Lower leg skin (tissue), 3 donors: Measurements from ENCODE around the gene STPG2.

ENCODE experiments used
- CTCF ChIP-seq, 3 donors: fragments of 450-650 bp; IDR thresholded peaks; one replicate each; pipeline ENCODE4 v1.5.1; 2016; ENCODE audit warnings: antibody characterized with exemption in 3 of 3, mild to moderate bottlenecking in 3 of 3, moderate library complexity in 2 of 3
- POLR2A ChIP-seq, 2 donors: fragments of 450-650 bp; IDR thresholded peaks; one replicate each; pipeline ENCODE4 v1.6.1; 2016 to 2017; ENCODE audit warnings: antibody characterized with exemption in 2 of 2, mild to moderate bottlenecking in 1 of 2, moderate library complexity in 1 of 2

- TF ChIP-seq CTCF (IDR thresholded peaks at IDR 0.05): no peak
- no peak for TF ChIP-seq POLR2A (IDR thresholded peaks at IDR 0.05)
These were observed 226.2 kb downstream of the STPG2 start for GRCh38 chr4:97917115-97917514.
